Liver (tissue), 1 donor: ENCODE measurements around the gene PIP5KL1.

Experiments
- TF ChIP-seq, protein P1 (sequence below): IDR thresholded peaks from 2 replicates; pipeline ENCODE4 v1.6.1; 2016; ENCODE audit warnings: antibody characterized with exemption
- TF ChIP-seq, protein P2 (sequence below): IDR thresholded peaks from 2 replicates; pipeline ENCODE4 v1.6.1; 2016; ENCODE audit warnings: antibody characterized with exemption, mild to moderate bottlenecking

DNA sequence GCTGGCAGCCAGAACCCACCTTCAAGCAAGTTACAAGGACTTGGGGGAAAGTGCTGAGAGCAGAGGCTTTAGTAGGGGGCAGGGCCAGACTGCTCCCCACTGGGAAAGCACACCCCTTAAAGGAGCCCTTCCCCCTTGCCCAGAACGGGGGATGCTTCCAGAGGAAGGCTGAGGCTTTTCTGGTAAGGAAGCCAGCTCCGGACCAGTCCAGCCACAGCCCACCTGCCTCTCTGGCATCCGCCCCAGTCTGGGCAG lies 11.3 kb upstream of the PIP5KL1 start:
- TF ChIP-seq, protein P1, sequence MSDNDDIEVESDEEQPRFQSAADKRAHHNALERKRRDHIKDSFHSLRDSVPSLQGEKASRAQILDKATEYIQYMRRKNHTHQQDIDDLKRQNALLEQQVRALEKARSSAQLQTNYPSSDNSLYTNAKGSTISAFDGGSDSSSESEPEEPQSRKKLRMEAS = no peak
- TF ChIP-seq, protein P2, sequence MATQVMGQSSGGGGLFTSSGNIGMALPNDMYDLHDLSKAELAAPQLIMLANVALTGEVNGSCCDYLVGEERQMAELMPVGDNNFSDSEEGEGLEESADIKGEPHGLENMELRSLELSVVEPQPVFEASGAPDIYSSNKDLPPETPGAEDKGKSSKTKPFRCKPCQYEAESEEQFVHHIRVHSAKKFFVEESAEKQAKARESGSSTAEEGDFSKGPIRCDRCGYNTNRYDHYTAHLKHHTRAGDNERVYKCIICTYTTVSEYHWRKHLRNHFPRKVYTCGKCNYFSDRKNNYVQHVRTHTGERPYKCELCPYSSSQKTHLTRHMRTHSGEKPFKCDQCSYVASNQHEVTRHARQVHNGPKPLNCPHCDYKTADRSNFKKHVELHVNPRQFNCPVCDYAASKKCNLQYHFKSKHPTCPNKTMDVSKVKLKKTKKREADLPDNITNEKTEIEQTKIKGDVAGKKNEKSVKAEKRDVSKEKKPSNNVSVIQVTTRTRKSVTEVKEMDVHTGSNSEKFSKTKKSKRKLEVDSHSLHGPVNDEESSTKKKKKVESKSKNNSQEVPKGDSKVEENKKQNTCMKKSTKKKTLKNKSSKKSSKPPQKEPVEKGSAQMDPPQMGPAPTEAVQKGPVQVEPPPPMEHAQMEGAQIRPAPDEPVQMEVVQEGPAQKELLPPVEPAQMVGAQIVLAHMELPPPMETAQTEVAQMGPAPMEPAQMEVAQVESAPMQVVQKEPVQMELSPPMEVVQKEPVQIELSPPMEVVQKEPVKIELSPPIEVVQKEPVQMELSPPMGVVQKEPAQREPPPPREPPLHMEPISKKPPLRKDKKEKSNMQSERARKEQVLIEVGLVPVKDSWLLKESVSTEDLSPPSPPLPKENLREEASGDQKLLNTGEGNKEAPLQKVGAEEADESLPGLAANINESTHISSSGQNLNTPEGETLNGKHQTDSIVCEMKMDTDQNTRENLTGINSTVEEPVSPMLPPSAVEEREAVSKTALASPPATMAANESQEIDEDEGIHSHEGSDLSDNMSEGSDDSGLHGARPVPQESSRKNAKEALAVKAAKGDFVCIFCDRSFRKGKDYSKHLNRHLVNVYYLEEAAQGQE = no peak
